Panc1 (cell line): ENCODE measurements around the gene SMG6.

Experiments
- POLR2AphosphoS5 ChIP-seq: IDR thresholded peaks from 2 replicates; pipeline ENCODE4 v1.6.1; 2012; ENCODE audit warnings: mild to moderate bottlenecking, low read depth, low read length, moderate library complexity
- SIN3A ChIP-seq: IDR thresholded peaks from 2 replicates; pipeline ENCODE4 v1.6.1; 2012; ENCODE audit warnings: low read depth, mild to moderate bottlenecking, low read length, moderate library complexity, borderline replicate concordance; ENCODE audit not compliant: insufficient read depth
- TF ChIP-seq, protein P1 (sequence below): fragments of 450-650 bp; IDR thresholded peaks from 2 replicates; pipeline ENCODE4 v1.5.1; 2017; ENCODE audit warnings: mild to moderate bottlenecking
- TF ChIP-seq, protein P2 (sequence below), 2 experiments: IDR thresholded peaks; 2 replicates each; pipeline ENCODE4 v1.6.1; 2011 to 2012; ENCODE audit warnings: low read depth in 2 of 2, control low read depth in 1 of 2, low read length in 1 of 2, mild to moderate bottlenecking in 1 of 2, moderate library complexity in 1 of 2; ENCODE audit not compliant: insufficient read depth in 1 of 2

DNA sequence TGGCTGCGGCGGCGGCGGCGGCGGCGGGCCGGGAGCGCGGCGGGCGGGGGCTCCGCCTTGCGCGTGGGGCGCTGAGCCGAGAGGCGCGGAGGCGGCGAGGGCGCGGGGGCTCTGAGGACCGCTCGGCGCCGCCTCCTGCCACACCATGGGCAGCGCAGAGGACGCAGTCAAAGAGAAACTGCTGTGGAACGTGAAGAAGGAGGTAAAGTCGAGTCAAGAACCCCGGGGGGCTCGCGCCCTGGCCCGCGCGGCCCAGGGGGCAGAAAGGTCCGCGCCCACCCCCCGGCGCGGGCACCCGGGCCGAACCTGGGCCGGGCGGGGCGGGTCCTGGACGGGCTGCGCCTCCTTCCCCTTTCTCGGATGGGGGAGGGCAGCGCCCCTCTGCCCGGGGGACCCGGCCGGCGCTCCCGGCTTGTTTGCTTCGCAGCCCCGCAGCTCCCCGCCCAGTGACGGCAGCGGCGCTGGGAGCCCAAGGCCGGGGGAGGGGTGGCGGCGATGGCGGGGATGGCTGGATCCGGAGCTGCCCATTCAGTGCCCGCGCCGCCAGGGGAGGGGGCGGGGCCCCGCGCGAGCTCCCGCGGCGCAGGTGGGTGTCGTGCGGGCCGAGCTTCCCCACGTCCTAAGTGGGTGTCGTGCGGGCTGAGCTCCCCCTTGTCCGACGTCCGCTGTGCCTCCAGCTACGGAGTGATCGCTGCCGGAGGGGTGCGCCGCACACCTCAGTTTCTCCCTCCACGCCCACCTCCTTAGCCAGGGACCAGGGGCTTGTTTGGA is 34.1 kb upstream of the SMG6 start:
- TF ChIP-seq, protein P1, sequence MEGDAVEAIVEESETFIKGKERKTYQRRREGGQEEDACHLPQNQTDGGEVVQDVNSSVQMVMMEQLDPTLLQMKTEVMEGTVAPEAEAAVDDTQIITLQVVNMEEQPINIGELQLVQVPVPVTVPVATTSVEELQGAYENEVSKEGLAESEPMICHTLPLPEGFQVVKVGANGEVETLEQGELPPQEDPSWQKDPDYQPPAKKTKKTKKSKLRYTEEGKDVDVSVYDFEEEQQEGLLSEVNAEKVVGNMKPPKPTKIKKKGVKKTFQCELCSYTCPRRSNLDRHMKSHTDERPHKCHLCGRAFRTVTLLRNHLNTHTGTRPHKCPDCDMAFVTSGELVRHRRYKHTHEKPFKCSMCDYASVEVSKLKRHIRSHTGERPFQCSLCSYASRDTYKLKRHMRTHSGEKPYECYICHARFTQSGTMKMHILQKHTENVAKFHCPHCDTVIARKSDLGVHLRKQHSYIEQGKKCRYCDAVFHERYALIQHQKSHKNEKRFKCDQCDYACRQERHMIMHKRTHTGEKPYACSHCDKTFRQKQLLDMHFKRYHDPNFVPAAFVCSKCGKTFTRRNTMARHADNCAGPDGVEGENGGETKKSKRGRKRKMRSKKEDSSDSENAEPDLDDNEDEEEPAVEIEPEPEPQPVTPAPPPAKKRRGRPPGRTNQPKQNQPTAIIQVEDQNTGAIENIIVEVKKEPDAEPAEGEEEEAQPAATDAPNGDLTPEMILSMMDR, result no peak
- peak; percentile 52; the same call in 1 of the 2 replicates for TF ChIP-seq SIN3A
- TF ChIP-seq, protein P2, sequence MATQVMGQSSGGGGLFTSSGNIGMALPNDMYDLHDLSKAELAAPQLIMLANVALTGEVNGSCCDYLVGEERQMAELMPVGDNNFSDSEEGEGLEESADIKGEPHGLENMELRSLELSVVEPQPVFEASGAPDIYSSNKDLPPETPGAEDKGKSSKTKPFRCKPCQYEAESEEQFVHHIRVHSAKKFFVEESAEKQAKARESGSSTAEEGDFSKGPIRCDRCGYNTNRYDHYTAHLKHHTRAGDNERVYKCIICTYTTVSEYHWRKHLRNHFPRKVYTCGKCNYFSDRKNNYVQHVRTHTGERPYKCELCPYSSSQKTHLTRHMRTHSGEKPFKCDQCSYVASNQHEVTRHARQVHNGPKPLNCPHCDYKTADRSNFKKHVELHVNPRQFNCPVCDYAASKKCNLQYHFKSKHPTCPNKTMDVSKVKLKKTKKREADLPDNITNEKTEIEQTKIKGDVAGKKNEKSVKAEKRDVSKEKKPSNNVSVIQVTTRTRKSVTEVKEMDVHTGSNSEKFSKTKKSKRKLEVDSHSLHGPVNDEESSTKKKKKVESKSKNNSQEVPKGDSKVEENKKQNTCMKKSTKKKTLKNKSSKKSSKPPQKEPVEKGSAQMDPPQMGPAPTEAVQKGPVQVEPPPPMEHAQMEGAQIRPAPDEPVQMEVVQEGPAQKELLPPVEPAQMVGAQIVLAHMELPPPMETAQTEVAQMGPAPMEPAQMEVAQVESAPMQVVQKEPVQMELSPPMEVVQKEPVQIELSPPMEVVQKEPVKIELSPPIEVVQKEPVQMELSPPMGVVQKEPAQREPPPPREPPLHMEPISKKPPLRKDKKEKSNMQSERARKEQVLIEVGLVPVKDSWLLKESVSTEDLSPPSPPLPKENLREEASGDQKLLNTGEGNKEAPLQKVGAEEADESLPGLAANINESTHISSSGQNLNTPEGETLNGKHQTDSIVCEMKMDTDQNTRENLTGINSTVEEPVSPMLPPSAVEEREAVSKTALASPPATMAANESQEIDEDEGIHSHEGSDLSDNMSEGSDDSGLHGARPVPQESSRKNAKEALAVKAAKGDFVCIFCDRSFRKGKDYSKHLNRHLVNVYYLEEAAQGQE (IDR thresholded peaks at IDR 0.05; ENCODE audit: insufficient read depth in 1 of 2, low read depth in 2 of 2, low read length in 1 of 2), result no peak
- TF ChIP-seq POLR2AphosphoS5, result no peak
